Endothelial cell of umbilical vein (primary cell): ENCODE results near the gene PCDHB16. TPM values are rescaled to one million over a fixed set of nuclear protein-coding genes. Genes with fewer than 3 reads are reported as not detected.
"Not testable (repeated sequence)": the region's sequence is repeated elsewhere in the genome, so short reads cannot be mapped to it uniquely, and the experiment has no call there.

ENCODE experiments used
- BruUV-seq: library from RNA; stranded (reverse); fragments of 400-500 nt; replicated peaks from 2 replicates; lab custom pipeline; 2021; lab: Mats Ljungman, UMichigan
- CTCF ChIA-PET: fragments of 300-600, 350-600 bp; sonication (Branson Sonifier 250); formaldehyde crosslinking; loops from one replicate; lab custom pipeline; 2021; ENCODE audit warnings: antibody characterized with exemption, inconsistent platforms; lab: Charles Lee
- POLR2A ChIA-PET: fragments of 300-600, 350-600 bp; sonication (Branson Sonifier 250); formaldehyde crosslinking; loops from one replicate; lab custom pipeline; 2021; ENCODE audit warnings: antibody characterized with exemption, inconsistent platforms; lab: Charles Lee
- DNase-seq: peaks from one replicate; pipeline ENCODE4 v3.0.0-alpha.2; 2011; ENCODE audit warnings: low read depth, low spot score
- FAIRE-seq: peaks from 2 replicates; lab custom pipeline; 2011; peaks lifted over from hg19 to GRCh38; lab: Jason Lieb, UNC
- H2AFZ ChIP-seq: 2 replicates; pipeline ENCODE4 v1.6.0; 2012; ENCODE audit warnings: low read depth, low read length, control low read depth, inconsistent platforms
- H3K27ac ChIP-seq: 2 replicates; pipeline ENCODE4 v1.5.1; 2011; ENCODE audit warnings: low read depth, mild to moderate bottlenecking, control low read depth, low read length, moderate library complexity; ENCODE audit not compliant: insufficient read depth
- H3K27me3 ChIP-seq, 2 experiments: 2 replicates each; pipeline versions ENCODE4 v1.6.0 to v1.6.1; 2011; ENCODE audit warnings: low read length in 2 of 2, mixed read lengths in 1 of 2; ENCODE audit not compliant: control insufficient read depth in 2 of 2, insufficient read depth in 2 of 2
- H3K36me3 ChIP-seq, 2 experiments: 2 replicates in 1 of 2; 3 replicates in 1 of 2; pipeline ENCODE4 v1.5.1; 2011; ENCODE audit warnings: low read length in 2 of 2, mild to moderate bottlenecking in 1 of 2, moderate library complexity in 1 of 2; ENCODE audit not compliant: control insufficient read depth in 2 of 2, insufficient read depth in 2 of 2; ENCODE audit errors: extremely low read depth in 1 of 2
- H3K4me1 ChIP-seq: 3 replicates; pipeline ENCODE4 v1.5.1; 2011; ENCODE audit warnings: mild to moderate bottlenecking, low read length; ENCODE audit not compliant: control insufficient read depth, insufficient read depth; ENCODE audit errors: extremely low read depth
- H3K4me2 ChIP-seq: 2 replicates; pipeline ENCODE4 v1.6.1; 2011; ENCODE audit warnings: low read length, control low read depth, mixed read lengths; ENCODE audit not compliant: insufficient read depth
- H3K4me3 ChIP-seq, 3 experiments: fragments of 200-600 bp in 1 of 3; sonication (generic), shearing (Covaris generic) in 1 of 3; replicated peaks in 1 of 3; 2 replicates each; pipeline ENCODE4 v1.5.1; 2011 to 2016; ENCODE audit warnings: control low read depth in 3 of 3, low read length in 3 of 3, mild to moderate bottlenecking in 2 of 3, inconsistent platforms in 1 of 3, low read depth in 1 of 3, moderate library complexity in 1 of 3; ENCODE audit not compliant: insufficient read depth in 1 of 3
- H3K79me2 ChIP-seq: 2 replicates; pipeline ENCODE4 v1.6.0; 2012; ENCODE audit warnings: low read length, inconsistent platforms; ENCODE audit not compliant: control insufficient read depth, insufficient read depth
- H3K9ac ChIP-seq: replicated peaks from 2 replicates; pipeline ENCODE3; 2011; ENCODE audit warnings: low read length, control low read depth; ENCODE audit not compliant: insufficient read depth; ENCODE audit errors: extremely low read depth
- H3K9me1 ChIP-seq: replicated peaks from 3 replicates; pipeline ENCODE4 v1.6.0; 2011; ENCODE audit warnings: mild to moderate bottlenecking, low read length; ENCODE audit not compliant: control insufficient read depth, insufficient read depth; ENCODE audit errors: extremely low read depth
- H3K9me3 ChIP-seq: replicated peaks from 2 replicates; pipeline ENCODE4 v1.5.1; 2012; ENCODE audit warnings: low read length, inconsistent platforms; ENCODE audit not compliant: control insufficient read depth, insufficient read depth
- H4K20me1 ChIP-seq: replicated peaks from 2 replicates; pipeline ENCODE3; 2011; ENCODE audit warnings: mild to moderate bottlenecking, low read length; ENCODE audit not compliant: control insufficient read depth, insufficient read depth; ENCODE audit errors: extremely low read depth
- dilution Hi-C: fragments of 300-500 bp; cut with MboI; formaldehyde crosslinking; loops from one replicate; pipeline ENCODE4 v1.15.0; 2019; ENCODE audit warnings: low sequenced_read_pairs; ENCODE audit not compliant: extremely low pct_ligation_motif_present
- intact Hi-C: fragments of 100-400 bp; cut with micrococcal nuclease; formaldehyde crosslinking; loops from one replicate; pipeline ENCODE4 v1.10.0; 2022
- polyA plus RNA-seq, 4 experiments: library from polyadenylated mRNA; depleted of rRNA in 3 of 4; stranded (reverse) in 3 of 4; unstranded in 1 of 4; fragments of >200 nt; gene quantifications; 2 replicates each; pipeline versions ENCODE4 v1.2.1 to v1.2.3, GENCODE V29; 2011 to 2012; ENCODE audit warnings: missing spikeins in 1 of 4
- total RNA-seq: library from RNA; stranded (reverse); gene quantifications from 2 replicates; pipeline ENCODE4 v1.2.3, GENCODE V29; 2021
- TF ChIP-seq, protein P1 (sequence below): IDR thresholded peaks from 2 replicates; pipeline ENCODE4 v1.6.1; 2011; ENCODE audit not compliant: insufficient read depth, insufficient read length
- TF ChIP-seq, protein P2 (sequence below), 2 donors: IDR thresholded peaks; 1 replicate in 1 of 2; 2 replicates in 1 of 2; pipeline ENCODE4 v1.5.1; 2011; ENCODE audit warnings: low read length in 2 of 2, mild to moderate bottlenecking in 2 of 2, moderate library complexity in 2 of 2, control low read depth in 1 of 2, inconsistent platforms in 1 of 2, low read depth in 1 of 2; ENCODE audit not compliant: insufficient read depth in 1 of 2; ENCODE audit errors: extremely low read depth in 1 of 2

Gene PCDHB16
- total and polyA plus RNA-seq, 2 donors (not counting 3 experiments of a cell fraction or from before 2014, with no cell fraction given), result 0.18 to 0.22 TPM

DNA sequence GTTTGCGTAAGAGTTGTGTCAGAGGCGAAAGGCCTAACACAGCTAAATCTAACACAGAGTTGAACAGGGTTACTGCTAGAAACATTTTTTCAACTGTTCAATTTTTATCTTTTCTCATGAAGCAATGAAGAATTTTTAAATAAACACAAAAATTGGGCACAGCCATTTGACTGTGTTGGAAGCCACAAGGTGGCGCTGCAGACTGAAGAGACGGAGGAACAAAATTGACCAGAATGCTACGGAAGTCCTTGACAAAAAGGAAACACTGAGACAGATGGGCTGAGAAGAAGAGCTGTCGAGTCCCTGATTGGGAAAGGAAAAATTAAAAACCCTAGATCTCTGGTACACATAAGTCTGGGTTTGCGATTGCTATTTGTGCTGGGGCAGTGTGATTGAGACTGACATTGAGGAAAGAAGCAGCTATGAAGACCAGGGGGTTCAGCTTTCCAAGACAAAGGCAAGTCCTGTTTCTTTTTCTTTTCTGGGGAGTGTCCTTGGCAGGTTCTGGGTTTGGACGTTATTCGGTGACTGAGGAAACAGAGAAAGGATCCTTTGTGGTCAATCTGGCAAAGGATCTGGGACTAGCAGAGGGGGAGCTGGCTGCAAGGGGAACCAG lies 4.8 kb downstream of the PCDHB16 start, which contains the start of gene PCDHB9:
Gene PCDHB9, plus strand, starts transcription at position 265 of the 616 bp plus-strand sequence. Its CDS starts 158 bp downstream, at position 423.
- H3K27me3 ChIP-seq, result no peaks in the 10 kb centered on the region
- no peak within 1 kb of the TSS for H3K27ac ChIP-seq
- H3K36me3 ChIP-seq, result no peaks in the 10 kb centered on the region
- no peak within 1 kb of the TSS for H2AFZ ChIP-seq
- no peak within 1 kb of the TSS for H3K4me2 ChIP-seq
- ChIA-PET POLR2A (no interaction called here), CTCF (interaction anchor here (0.8 to 1.1 kb wide), 5 partner anchors 10 to 380 kb away, joined by 3 to 6 read pairs (median 3); partner anchors contain the start of genes PCDHB8 and PCDHGA3)
- DNase-seq, result peak; percentile 3
- H3K9ac ChIP-seq, result no peak within 1 kb of the TSS
- no peaks in the 10 kb centered on the region for H3K9me1 ChIP-seq
- no peak within 1 kb of the TSS for H3K4me3 ChIP-seq
- no peaks in the 10 kb centered on the region for H3K79me2 ChIP-seq
- no TSS peak for BruUV-seq
- FAIRE-seq, result peak; percentile 26
- TF ChIP-seq, protein P1, sequence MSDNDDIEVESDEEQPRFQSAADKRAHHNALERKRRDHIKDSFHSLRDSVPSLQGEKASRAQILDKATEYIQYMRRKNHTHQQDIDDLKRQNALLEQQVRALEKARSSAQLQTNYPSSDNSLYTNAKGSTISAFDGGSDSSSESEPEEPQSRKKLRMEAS, result no peak
- TF ChIP-seq, protein P2, sequence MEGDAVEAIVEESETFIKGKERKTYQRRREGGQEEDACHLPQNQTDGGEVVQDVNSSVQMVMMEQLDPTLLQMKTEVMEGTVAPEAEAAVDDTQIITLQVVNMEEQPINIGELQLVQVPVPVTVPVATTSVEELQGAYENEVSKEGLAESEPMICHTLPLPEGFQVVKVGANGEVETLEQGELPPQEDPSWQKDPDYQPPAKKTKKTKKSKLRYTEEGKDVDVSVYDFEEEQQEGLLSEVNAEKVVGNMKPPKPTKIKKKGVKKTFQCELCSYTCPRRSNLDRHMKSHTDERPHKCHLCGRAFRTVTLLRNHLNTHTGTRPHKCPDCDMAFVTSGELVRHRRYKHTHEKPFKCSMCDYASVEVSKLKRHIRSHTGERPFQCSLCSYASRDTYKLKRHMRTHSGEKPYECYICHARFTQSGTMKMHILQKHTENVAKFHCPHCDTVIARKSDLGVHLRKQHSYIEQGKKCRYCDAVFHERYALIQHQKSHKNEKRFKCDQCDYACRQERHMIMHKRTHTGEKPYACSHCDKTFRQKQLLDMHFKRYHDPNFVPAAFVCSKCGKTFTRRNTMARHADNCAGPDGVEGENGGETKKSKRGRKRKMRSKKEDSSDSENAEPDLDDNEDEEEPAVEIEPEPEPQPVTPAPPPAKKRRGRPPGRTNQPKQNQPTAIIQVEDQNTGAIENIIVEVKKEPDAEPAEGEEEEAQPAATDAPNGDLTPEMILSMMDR (IDR thresholded peaks at IDR 0.05; ENCODE audit: extremely low read depth in 1 of 2, insufficient read depth in 1 of 2, low read depth in 1 of 2, low read length in 2 of 2), result peak; percentile 23 to 50
- dilution Hi-C loops, result no loop called here
- intact Hi-C loops, result no loop called here
- H4K20me1 ChIP-seq, result no peaks in the 10 kb centered on the region
- no peaks in the 10 kb centered on the region for H3K4me1 ChIP-seq
- no peaks in the 10 kb centered on the region for H3K9me3 ChIP-seq

DNA sequence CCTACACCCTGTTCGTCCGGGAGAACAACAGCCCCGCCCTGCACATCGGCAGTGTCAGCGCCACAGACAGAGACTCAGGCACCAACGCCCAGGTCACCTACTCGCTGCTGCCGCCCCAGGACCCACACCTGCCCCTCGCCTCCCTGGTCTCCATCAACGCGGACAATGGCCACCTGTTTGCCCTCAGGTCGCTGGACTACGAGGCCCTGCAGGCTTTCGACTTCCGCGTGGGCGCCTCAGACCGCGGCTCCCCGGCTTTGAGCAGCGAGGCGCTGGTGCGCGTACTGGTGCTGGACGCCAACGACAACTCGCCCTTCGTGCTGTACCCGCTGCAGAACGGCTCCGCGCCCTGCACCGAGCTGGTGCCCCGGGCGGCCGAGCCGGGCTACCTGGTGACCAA lies 6.5 kb downstream of the PCDHB16 start:
- H3K4me1 ChIP-seq, POLR2A ChIA-PET, DNase-seq, intact Hi-C loops, CTCF ChIA-PET, BruUV-seq, H3K4me2 ChIP-seq, H3K9ac ChIP-seq, H4K20me1 ChIP-seq, H3K79me2 ChIP-seq, H3K9me3 ChIP-seq, H3K4me3 ChIP-seq, H2AFZ ChIP-seq, FAIRE-seq, H3K36me3 ChIP-seq, H3K27ac ChIP-seq, dilution Hi-C loops, H3K9me1 ChIP-seq, H3K27me3 ChIP-seq: not testable (repeated sequence)

DNA sequence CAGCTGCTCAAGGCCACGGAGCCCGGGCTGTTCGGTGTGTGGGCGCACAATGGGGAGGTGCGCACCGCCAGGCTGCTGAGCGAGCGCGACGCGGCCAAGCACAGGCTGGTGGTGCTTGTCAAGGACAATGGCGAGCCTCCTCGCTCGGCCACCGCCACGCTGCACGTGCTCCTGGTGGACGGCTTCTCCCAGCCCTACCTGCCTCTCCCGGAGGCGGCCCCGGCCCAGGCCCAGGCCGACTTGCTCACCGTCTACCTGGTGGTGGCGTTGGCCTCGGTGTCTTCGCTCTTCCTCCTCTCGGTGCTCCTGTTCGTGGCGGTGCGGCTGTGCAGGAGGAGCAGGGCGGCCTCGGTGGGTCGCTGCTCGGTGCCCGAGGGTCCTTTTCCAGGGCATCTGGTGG lies 6.9 kb downstream of the PCDHB16 start:
- H4K20me1 ChIP-seq, H3K4me1 ChIP-seq, H3K9ac ChIP-seq, H3K27me3 ChIP-seq, BruUV-seq, H3K79me2 ChIP-seq, H3K9me3 ChIP-seq, FAIRE-seq, CTCF ChIA-PET, H3K27ac ChIP-seq, POLR2A ChIA-PET, DNase-seq, H3K9me1 ChIP-seq, dilution Hi-C loops, H3K4me2 ChIP-seq, H3K4me3 ChIP-seq, intact Hi-C loops, H3K36me3 ChIP-seq, H2AFZ ChIP-seq: not testable (repeated sequence)
